Measurements from ENCODE around the gene OLFM3. TPM values are rescaled to one million over a fixed set of nuclear protein-coding genes. Genes with fewer than 3 reads are reported as not detected.

Gene OLFM3
- total RNA-seq, 1 donor from 2014 or later, result not detected

GRCh38 chr1:102002057-102002456, 5.3 kb upstream of the OLFM3 start:
- Mint-ChIP-seq H3K36me3 (ENCODE audit: low read depth) (no peaks in the 10 kb centered on the region), H3K4me3 (ENCODE audit: unreplicated experiment) (no peak overlapping the region), H3K4me1 (ENCODE audit: low read depth) (no peaks in the 10 kb centered on the region), H3K27ac (ENCODE audit: unreplicated experiment) (no peak overlapping the region), H3K9me3 (ENCODE audit: low read depth) (no peaks in the 10 kb centered on the region), H3K27me3 (ENCODE audit: low read depth) (peaks cover 7% of the 10 kb centered on the region)
- DNase-seq (ENCODE audit: low spot score), result no peak
- TF ChIP-seq, protein P1, sequence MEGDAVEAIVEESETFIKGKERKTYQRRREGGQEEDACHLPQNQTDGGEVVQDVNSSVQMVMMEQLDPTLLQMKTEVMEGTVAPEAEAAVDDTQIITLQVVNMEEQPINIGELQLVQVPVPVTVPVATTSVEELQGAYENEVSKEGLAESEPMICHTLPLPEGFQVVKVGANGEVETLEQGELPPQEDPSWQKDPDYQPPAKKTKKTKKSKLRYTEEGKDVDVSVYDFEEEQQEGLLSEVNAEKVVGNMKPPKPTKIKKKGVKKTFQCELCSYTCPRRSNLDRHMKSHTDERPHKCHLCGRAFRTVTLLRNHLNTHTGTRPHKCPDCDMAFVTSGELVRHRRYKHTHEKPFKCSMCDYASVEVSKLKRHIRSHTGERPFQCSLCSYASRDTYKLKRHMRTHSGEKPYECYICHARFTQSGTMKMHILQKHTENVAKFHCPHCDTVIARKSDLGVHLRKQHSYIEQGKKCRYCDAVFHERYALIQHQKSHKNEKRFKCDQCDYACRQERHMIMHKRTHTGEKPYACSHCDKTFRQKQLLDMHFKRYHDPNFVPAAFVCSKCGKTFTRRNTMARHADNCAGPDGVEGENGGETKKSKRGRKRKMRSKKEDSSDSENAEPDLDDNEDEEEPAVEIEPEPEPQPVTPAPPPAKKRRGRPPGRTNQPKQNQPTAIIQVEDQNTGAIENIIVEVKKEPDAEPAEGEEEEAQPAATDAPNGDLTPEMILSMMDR (IDR thresholded peaks at IDR 0.05), result no peak

GRCh38 chr1:101995984-101996745, 561 bp downstream of the OLFM3 start:
- Mint-ChIP-seq H3K4me1 (ENCODE audit: low read depth) (peaks cover 9% of the 10 kb centered on the region), H3K9me3 (ENCODE audit: low read depth) (no peaks in the 10 kb centered on the region), H3K36me3 (ENCODE audit: low read depth) (no peaks in the 10 kb centered on the region), H3K27me3 (ENCODE audit: low read depth) (peaks cover 33% of the 10 kb centered on the region), H3K4me3 (ENCODE audit: unreplicated experiment) (no peak overlapping the region), H3K27ac (ENCODE audit: unreplicated experiment) (no peak overlapping the region)
- DNase-seq (ENCODE audit: low spot score), result no peak
- TF ChIP-seq, protein P1 (IDR thresholded peaks at IDR 0.05), result no peak

GRCh38 chr1:101993710-101994109, 3.0 kb downstream of the OLFM3 start:
- Mint-ChIP-seq H3K4me1 (ENCODE audit: low read depth) (peaks cover 9% of the 10 kb centered on the region), H3K27ac (ENCODE audit: unreplicated experiment) (no peak overlapping the region), H3K4me3 (ENCODE audit: unreplicated experiment) (no peak overlapping the region), H3K9me3 (ENCODE audit: low read depth) (no peaks in the 10 kb centered on the region), H3K36me3 (ENCODE audit: low read depth) (no peaks in the 10 kb centered on the region), H3K27me3 (ENCODE audit: low read depth) (peaks cover 34% of the 10 kb centered on the region)
- TF ChIP-seq, protein P1 (IDR thresholded peaks at IDR 0.05), result peak; percentile 62
- no peak for DNase-seq (ENCODE audit: low spot score)

- Mint-ChIP-seq H3K27me3 (ENCODE audit: low read depth) (peaks cover 34% of the 10 kb centered on the region), H3K36me3 (ENCODE audit: low read depth) (no peaks in the 10 kb centered on the region), H3K9me3 (ENCODE audit: low read depth) (no peaks in the 10 kb centered on the region), H3K4me1 (ENCODE audit: low read depth) (peaks cover 9% of the 10 kb centered on the region), H3K4me3 (ENCODE audit: unreplicated experiment) (no peak overlapping the region), H3K27ac (ENCODE audit: unreplicated experiment) (no peak overlapping the region)
- no peak for DNase-seq (ENCODE audit: low spot score)
- TF ChIP-seq, protein P1 (IDR thresholded peaks at IDR 0.05), result no peak
These were observed 3.7 kb downstream of the OLFM3 start for GRCh38 chr1:101992821-101993575.

GRCh38 chr1:101980974-101981373, 15.8 kb downstream of the OLFM3 start:
- peaks cover 6% of the 10 kb centered on the region for H3K27me3 Mint-ChIP-seq (ENCODE audit: low read depth)
- H3K4me1 Mint-ChIP-seq (ENCODE audit: low read depth), result no peaks in the 10 kb centered on the region
- H3K27ac Mint-ChIP-seq (ENCODE audit: unreplicated experiment), result no peak overlapping the region
- no peak overlapping the region for H3K4me3 Mint-ChIP-seq (ENCODE audit: unreplicated experiment)
- no peaks in the 10 kb centered on the region for H3K36me3 Mint-ChIP-seq (ENCODE audit: low read depth)
- H3K9me3 Mint-ChIP-seq (ENCODE audit: low read depth), result no peaks in the 10 kb centered on the region
- DNase-seq (ENCODE audit: low spot score), result no peak
- TF ChIP-seq, protein P1 (IDR thresholded peaks at IDR 0.05), result no peak

Data from chondrocyte (in vitro differentiated cells).